Islet precursor cell (in vitro differentiated cells): ENCODE data around the gene LCP2.
A peak's percentile ranks its signal among the peaks of the same experiment; 100 is the strongest.

Experiments used
- DNase-seq: peaks from one replicate; pipeline ENCODE4 v3.0.0-alpha.2; 2018

LCP2 gene

GRCh38 chr5:170314541-170315095 is 17.0 kb upstream of the LCP2 start:
- no peak for DNase-seq

DNA sequence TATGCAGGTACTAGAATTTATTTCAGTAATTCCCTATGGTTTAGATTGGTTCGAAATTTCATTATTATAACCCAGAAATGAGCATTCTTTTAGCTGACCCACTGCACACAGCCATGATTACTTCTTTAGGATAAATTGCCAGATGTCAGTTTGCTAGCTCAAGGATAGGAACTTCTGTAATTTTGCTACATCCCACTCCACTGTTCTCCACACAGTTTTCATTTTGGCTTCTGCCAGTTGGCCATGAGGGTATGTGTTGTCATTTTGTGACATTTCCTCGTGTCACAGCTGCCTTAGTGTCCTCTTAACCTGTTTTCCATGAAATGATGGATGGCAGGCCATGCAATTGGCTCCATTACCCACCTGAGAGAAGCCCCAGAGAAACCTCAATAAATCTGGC is 16.2 kb upstream of the LCP2 start:
- DNase-seq = no peak

GRCh38 chr5:170313344-170313743 is 15.8 kb upstream of the LCP2 start:
- no peak for DNase-seq

DNA sequence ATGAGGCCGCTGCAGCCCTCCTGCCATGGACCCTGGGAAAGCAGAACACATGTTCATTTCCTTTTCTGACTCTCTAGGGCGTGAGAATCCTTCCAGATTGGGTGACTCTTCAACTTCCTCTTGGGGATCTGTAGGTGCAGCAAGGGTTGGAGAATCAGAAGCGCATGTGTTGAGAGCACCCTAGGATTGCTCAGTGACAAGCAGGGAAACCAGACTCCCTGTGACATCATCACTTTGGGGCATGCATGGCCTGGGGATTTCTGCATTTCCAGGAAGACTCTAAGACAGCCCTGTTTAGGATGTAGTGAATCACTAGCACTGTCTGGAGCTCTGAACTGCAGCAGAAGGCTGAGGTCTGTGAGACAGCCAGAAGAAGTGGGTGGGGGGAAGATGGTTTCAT is 15.1 kb upstream of the LCP2 start:
- peak; percentile 95 for DNase-seq

- DNase-seq = no peak
Measured at GRCh38 chr5:170312301-170312595, 14.7 kb upstream of the LCP2 start.

- no peak for DNase-seq
Measured at GRCh38 chr5:170311511-170312300, 14.1 kb upstream of the LCP2 start.

- DNase-seq = no peak
Measured at GRCh38 chr5:170310256-170310926, 12.8 kb upstream of the LCP2 start.

- DNase-seq = no peak
Measured at GRCh38 chr5:170308686-170309085, 11.1 kb upstream of the LCP2 start.

GRCh38 chr5:170307575-170308465 is 10.2 kb upstream of the LCP2 start:
- DNase-seq = peak; percentile 90

DNA sequence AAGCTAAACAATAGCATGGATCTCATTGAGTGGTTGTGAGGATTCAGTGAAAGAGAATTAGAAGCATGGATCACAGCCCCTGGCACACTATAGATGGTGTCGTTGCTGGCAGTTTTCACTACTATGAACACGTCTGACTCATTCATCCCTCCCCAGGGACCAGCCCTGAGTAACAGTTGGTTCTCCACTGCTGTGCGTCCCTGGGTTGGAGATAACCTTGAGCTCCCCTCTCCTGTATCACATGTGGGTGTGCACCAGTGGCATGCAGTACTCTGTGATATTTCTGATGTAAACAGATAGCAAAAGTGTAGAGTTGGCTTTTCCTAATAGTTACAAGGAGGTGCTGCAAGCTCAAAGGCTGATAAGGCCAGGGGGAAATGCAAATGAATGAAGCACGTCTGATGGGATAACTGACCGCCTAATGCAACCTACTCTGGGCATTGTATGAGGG is 8.8 kb upstream of the LCP2 start:
- no peak for DNase-seq

DNA sequence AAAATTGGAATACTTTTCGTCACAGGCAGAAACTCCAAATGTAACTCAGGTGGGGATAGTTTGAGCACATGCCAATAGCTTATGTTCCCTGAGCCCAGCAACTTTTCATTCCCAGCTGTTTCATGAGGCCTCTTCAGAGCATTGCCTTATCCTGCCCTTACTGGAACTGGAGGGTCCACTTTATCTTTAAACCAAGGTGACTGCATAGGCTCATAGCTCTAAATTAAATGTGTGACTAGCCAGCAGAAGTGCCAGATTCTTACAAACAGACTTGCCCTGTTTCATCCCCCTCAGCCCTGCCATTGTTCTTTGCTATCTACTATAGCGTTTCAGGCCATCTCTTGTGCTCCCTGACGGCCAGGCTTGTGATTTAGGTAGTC is 8.1 kb upstream of the LCP2 start:
- no peak for DNase-seq

GRCh38 chr5:170305016-170305645 is 7.6 kb upstream of the LCP2 start:
- no peak for DNase-seq

GRCh38 chr5:170303549-170303948 is 6.0 kb upstream of the LCP2 start:
- DNase-seq = no peak

- peak; percentile 57 for DNase-seq
Measured at GRCh38 chr5:170302653-170303501, 5.3 kb upstream of the LCP2 start.

DNA sequence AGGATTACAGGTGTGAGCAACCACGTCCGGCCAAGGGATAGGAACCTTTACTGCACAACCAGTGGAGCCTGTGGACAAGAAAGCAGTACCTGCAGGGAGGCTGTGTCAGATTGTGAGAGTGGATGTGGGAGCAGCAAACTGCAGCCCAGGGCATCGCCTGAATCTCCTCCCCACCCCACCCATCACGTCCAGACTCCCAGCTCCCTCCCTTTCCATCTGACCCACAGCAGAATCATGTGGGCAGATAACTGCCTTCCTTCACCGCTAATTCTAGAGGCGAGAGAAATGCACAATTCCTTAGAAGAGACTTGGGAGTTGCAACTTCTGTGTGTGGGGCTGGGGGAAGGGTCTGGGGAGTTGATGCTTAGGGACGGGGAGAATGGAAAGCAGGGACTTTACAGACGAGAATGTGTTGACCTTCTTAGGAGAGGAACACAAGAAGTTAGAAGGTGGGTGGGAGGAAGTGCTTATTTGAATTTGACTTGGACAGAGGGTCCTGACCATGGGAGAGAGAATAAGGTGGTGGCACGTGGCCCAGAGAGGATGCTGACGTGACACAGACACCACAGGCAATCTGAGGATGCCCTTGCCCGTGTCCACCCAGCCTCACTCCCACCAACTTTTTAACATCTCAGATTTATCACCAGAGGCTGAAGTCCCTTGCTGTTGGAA is 4.5 kb upstream of the LCP2 start:
- DNase-seq = peak; percentile 36

DNA sequence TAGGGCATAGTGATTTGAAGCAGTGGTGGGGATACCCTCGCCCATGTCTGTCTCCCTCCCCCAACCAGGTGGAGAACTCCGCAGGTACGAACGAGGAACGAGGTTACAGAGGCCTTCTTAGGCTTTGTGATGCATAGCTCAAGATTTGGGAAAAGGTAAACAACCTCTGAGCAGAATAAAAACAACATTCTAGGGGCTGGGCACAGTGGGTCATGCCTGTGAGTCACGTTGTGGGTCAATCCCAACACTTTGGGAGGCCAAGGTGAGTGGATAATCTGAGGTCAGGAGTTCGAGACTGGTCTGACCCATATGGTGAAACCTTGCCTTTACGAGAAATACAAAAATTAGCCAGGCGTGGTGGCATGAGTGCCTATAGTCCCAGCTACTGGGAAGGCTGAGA is 3.6 kb upstream of the LCP2 start:
- DNase-seq = peak; percentile 35

DNA sequence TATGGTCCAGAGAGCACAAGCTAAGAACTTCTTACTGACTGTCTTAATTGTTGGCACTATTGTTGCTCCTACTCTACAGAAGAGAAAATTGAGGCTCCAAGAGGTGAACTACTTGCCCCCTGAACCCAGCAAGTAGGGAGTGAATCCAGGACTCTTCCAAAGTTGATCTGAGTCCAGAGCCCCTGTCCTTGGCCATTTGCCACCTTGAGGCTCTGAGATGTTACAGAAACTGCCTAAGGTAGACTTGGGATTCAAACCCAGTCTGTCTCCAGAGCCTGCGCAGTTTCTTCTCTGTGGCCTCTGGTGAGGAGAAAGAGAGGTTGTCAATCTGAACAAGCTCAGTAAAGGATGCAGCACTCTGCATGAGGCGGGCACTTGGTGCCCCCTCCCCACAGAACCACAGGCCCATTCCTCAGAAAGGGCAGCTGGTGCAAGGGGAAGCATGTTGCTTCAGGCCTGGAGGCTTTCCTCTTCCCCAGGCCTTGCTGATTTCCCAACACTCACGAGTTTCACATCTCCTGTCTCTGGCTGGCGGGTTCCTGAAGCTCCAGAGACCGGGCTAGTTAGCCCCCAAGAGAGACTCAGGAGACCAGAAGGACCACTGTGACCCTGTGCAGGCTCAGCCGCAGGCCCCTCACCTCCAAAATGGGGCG is 2.9 kb upstream of the LCP2 start:
- DNase-seq = peak; percentile 26

DNA sequence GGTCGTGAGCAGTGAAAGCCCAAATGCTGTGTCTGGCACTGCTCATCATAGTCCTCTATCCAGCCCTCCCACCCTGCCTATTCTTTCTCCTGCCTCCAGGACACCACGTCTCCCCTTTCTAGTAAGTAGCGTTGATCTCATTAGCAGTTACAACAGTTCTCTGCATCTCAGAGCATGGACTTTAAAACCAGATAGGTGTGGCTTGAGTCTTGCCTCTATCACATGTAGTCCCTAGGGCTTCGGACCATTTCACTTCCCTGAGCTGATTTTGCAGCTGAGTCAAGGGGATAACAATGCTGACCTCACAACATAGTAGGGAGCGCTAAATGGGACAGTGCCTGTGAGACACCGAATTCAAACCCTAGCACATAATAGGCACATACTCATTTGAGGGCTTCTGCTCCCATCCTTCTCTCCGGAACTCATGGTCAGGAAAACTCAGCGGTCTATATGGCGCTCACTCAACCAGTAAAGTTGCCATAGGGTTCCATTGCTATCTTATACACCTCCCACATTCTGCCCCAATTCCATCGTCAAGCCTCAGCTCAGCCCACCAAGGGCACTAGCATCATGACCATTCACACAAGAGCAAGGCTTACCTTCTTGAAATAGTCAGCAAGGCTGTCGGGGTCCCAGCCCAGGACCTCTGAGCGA is 515 bp downstream of the LCP2 start:
- DNase-seq = no peak

DNA sequence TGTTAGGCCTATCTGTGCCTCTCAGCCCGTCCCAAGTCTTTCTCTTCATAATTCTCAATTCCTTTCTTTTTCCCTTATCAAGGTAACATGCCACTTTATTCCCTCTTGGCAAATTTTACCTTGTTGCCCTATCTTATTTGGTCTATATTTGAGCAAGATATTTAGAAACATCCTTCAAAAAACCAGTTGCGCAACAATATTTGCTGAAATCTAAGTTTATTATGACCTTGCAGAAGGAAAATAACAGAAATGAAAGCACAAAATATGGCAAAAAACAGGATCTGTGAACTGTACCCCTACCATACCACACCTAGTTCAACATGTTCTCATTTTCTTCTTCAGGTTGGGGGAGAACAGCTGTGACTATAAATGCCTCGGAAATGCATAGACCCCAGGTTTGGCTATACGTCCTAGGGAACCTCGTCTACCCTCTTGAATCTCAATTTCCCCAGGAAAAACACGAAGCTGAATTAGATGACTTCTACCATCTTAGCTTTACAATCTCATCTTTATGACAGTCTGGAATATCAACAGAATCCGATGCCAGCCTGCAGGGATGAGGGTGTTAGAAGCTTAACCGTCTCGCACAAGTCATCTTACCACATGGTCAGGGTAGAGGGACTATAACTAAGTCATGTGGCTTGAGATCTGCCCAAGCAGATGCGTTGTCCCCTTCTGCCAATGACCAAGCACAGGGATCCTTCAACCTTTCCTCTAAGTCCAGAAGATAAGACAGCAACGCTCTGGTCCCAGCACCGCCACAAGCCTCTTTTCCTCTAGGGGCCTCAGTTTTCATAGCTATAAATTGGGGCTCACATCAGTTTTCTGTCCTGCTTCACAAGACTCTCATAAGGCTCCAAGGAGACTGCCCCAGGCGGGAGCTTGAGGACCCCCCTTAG is 1.3 kb downstream of the LCP2 start:
- DNase-seq = no peak
